ENCODE measurements around the gene RPL9. TPM values are rescaled to one million over a fixed set of nuclear protein-coding genes. Genes with fewer than 3 reads are reported as not detected.

RPL9 gene
- total RNA-seq, 1 experiment from 2014 or later, result 1,657 TPM

GRCh38 chr4:39472396-39472795 lies 13.7 kb upstream of the RPL9 start (continued):
- TF ChIP-seq ELF1 (IDR thresholded peaks at IDR 0.05; ENCODE audit: borderline replicate concordance, low read depth), result no peak
- TF ChIP-seq SP1 (IDR thresholded peaks at IDR 0.05; ENCODE audit: low read depth), result no peak
- no peak for TF ChIP-seq JUND (IDR thresholded peaks at IDR 0.05)
- TF ChIP-seq, protein P1, sequence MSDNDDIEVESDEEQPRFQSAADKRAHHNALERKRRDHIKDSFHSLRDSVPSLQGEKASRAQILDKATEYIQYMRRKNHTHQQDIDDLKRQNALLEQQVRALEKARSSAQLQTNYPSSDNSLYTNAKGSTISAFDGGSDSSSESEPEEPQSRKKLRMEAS (IDR thresholded peaks at IDR 0.05), result no peak
- no peak for TF ChIP-seq POLR2A (IDR thresholded peaks at IDR 0.05; ENCODE audit: borderline replicate concordance, extremely low read depth, insufficient read depth, insufficient read length)
- TF ChIP-seq FOSL1 (IDR thresholded peaks at IDR 0.05; ENCODE audit: low read depth), result no peak
- TF ChIP-seq, protein P2, sequence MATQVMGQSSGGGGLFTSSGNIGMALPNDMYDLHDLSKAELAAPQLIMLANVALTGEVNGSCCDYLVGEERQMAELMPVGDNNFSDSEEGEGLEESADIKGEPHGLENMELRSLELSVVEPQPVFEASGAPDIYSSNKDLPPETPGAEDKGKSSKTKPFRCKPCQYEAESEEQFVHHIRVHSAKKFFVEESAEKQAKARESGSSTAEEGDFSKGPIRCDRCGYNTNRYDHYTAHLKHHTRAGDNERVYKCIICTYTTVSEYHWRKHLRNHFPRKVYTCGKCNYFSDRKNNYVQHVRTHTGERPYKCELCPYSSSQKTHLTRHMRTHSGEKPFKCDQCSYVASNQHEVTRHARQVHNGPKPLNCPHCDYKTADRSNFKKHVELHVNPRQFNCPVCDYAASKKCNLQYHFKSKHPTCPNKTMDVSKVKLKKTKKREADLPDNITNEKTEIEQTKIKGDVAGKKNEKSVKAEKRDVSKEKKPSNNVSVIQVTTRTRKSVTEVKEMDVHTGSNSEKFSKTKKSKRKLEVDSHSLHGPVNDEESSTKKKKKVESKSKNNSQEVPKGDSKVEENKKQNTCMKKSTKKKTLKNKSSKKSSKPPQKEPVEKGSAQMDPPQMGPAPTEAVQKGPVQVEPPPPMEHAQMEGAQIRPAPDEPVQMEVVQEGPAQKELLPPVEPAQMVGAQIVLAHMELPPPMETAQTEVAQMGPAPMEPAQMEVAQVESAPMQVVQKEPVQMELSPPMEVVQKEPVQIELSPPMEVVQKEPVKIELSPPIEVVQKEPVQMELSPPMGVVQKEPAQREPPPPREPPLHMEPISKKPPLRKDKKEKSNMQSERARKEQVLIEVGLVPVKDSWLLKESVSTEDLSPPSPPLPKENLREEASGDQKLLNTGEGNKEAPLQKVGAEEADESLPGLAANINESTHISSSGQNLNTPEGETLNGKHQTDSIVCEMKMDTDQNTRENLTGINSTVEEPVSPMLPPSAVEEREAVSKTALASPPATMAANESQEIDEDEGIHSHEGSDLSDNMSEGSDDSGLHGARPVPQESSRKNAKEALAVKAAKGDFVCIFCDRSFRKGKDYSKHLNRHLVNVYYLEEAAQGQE (IDR thresholded peaks at IDR 0.05; ENCODE audit: low read depth), result no peak
- TF ChIP-seq ZFX (IDR thresholded peaks at IDR 0.05), result no peak
- no peak for TF ChIP-seq ZNF274 (IDR thresholded peaks at IDR 0.05; ENCODE audit: low read depth, low read length)

DNA sequence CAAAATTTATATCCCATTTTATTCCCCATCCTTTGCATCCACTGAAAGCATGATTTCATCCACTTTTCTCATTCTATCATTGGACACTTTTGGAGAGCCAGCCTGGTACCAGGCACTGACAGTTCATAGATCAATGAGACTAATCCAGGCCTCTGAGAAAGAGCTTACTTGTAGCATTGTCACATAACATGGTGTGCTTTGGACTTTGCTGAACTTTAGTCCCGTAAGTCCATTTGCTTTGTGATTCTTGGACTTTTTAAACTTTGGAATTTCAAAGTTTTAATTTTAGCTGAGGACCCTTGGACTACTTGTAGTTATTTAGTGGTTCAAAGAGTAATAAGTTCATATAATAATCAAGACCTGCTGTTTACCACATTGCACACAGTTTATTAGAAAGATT lies 11.7 kb upstream of the RPL9 start:
- DNase-seq (ENCODE audit: low read depth, low spot score), result no peak
- Histone ChIP-seq H3K27ac (ENCODE audit: low read depth, low read length) (no peak overlapping the region), H3K4me1 (ENCODE audit: control insufficient read depth in 1 of 2, insufficient read depth in 2 of 2, low read length in 2 of 2) (peaks cover 0 to 5% of the 10 kb centered on the region in 2 experiments; a peak in 2 of 4 replicates), H3K4me3 (replicated peaks in 1 of 2; ENCODE audit: low read depth in 1 of 2, low read length in 2 of 2) (no peak overlapping the region), H3K27me3 (ENCODE audit: insufficient read depth, low read length) (no peaks in the 10 kb centered on the region), H4K20me1 (ENCODE audit: insufficient read depth) (no peaks in the 10 kb centered on the region), H3K79me2 (ENCODE audit: insufficient read depth, low read length) (peaks cover 4% of the 10 kb centered on the region; the same call in 1 of the 2 replicates), H3K9me3 (ENCODE audit: control insufficient read depth in 1 of 2, insufficient read depth in 1 of 2, low read depth in 1 of 2, low read length in 2 of 2) (no peaks in the 10 kb centered on the region), H3K9ac (ENCODE audit: low read length) (no peak overlapping the region), H3K36me3 (ENCODE audit: control insufficient read depth in 1 of 2, insufficient read depth in 2 of 2, low read length in 2 of 2) (peaks cover 14 to 20% of the 10 kb centered on the region in 2 experiments), H3K9me2 (ENCODE audit: insufficient read depth) (no peaks in the 10 kb centered on the region), H2AFZ (ENCODE audit: low read depth, low read length, poor library complexity, severe bottlenecking) (no peak overlapping the region), H3K4me2 (ENCODE audit: low read length) (no peak overlapping the region)
- TF ChIP-seq ELF1 (IDR thresholded peaks at IDR 0.05; ENCODE audit: borderline replicate concordance, low read depth), result no peak
- no peak for TF ChIP-seq ZFX (IDR thresholded peaks at IDR 0.05)
- TF ChIP-seq ZBTB33 (IDR thresholded peaks at IDR 0.05; ENCODE audit: extremely low read depth, insufficient replicate concordance, low read length), result no peak
- ChIA-PET RAD21 (ENCODE audit: low non-redundant PET in 1 of 2, low total read pairs in 2 of 2, uncharacterized antibody in 2 of 2, unreplicated experiment in 2 of 2) (no interaction called here), CTCF (interaction anchor here (1.9 kb wide), 1 partner anchor 506 kb away, joined by 5 read pairs; no protein-coding TSS in a partner anchor), POLR2A (no interaction called here)
- ATAC-seq, result no peak
- no TSS peak for BruUV-seq (replicated peaks)
- intact Hi-C loops (cut with micrococcal nuclease), result no loop called here

Measured in HCT116 (cell line).